Endothelial cell of umbilical vein (primary cell): Measurements from ENCODE around the gene NPHP3.

Source experiments
- EZH2 ChIP-seq: IDR thresholded peaks from 2 replicates; pipeline ENCODE4 v1.6.1; 2012; ENCODE audit warnings: borderline replicate concordance, low read depth, mild to moderate bottlenecking, moderate library complexity, low read length, inconsistent platforms; ENCODE audit not compliant: severe bottlenecking
- GATA2 ChIP-seq: IDR thresholded peaks from 2 replicates; pipeline ENCODE4 v1.7.0; 2011; ENCODE audit warnings: low read depth, mild to moderate bottlenecking, moderate library complexity, mixed read lengths, low read length; ENCODE audit not compliant: insufficient read length, insufficient read depth
- POLR2A ChIP-seq: IDR thresholded peaks from 2 replicates; pipeline ENCODE4 v1.6.1; 2012; ENCODE audit warnings: low read depth, mild to moderate bottlenecking, control low read depth, low read length
- POLR2AphosphoS5 ChIP-seq: IDR thresholded peaks from 2 replicates; pipeline ENCODE4 v1.6.1; 2012; ENCODE audit warnings: low read depth, mild to moderate bottlenecking, control low read depth, low read length, moderate library complexity; ENCODE audit not compliant: insufficient read depth
- TF ChIP-seq, protein P1 (sequence below), 2 donors: IDR thresholded peaks; 1 replicate in 1 of 2; 2 replicates in 1 of 2; pipeline ENCODE4 v1.5.1; 2011; ENCODE audit warnings: low read length in 2 of 2, mild to moderate bottlenecking in 2 of 2, moderate library complexity in 2 of 2, control low read depth in 1 of 2, inconsistent platforms in 1 of 2, low read depth in 1 of 2; ENCODE audit not compliant: insufficient read depth in 1 of 2; ENCODE audit errors: extremely low read depth in 1 of 2
- TF ChIP-seq, protein P2 (sequence below): IDR thresholded peaks from 2 replicates; pipeline ENCODE4 v1.6.1; 2011; ENCODE audit not compliant: insufficient read depth, insufficient read length

DNA sequence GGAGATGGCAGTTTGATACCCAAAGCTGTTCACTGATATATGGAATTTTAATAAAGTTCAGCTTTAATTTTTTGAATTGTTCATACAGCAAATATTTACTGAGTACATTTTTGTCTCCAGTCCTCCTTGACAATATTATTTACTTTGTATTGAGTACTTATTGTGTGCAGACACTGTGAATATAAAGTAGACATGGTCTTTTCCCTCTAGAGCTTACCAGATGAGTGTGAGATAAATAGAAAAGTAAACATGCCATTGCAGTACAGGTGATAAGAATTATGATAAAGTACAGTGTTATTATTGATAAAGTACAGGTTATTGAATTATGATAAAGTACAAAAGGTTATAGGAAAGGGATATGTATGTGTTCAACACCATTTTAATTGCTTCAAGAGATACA lies 60.0 kb downstream of the NPHP3 start:
- TF ChIP-seq, protein P1, sequence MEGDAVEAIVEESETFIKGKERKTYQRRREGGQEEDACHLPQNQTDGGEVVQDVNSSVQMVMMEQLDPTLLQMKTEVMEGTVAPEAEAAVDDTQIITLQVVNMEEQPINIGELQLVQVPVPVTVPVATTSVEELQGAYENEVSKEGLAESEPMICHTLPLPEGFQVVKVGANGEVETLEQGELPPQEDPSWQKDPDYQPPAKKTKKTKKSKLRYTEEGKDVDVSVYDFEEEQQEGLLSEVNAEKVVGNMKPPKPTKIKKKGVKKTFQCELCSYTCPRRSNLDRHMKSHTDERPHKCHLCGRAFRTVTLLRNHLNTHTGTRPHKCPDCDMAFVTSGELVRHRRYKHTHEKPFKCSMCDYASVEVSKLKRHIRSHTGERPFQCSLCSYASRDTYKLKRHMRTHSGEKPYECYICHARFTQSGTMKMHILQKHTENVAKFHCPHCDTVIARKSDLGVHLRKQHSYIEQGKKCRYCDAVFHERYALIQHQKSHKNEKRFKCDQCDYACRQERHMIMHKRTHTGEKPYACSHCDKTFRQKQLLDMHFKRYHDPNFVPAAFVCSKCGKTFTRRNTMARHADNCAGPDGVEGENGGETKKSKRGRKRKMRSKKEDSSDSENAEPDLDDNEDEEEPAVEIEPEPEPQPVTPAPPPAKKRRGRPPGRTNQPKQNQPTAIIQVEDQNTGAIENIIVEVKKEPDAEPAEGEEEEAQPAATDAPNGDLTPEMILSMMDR (IDR thresholded peaks at IDR 0.05; ENCODE audit: extremely low read depth in 1 of 2, insufficient read depth in 1 of 2, low read depth in 1 of 2, low read length in 2 of 2) = no peak
- TF ChIP-seq EZH2 = no peak
- no peak for TF ChIP-seq POLR2AphosphoS5
- TF ChIP-seq, protein P2, sequence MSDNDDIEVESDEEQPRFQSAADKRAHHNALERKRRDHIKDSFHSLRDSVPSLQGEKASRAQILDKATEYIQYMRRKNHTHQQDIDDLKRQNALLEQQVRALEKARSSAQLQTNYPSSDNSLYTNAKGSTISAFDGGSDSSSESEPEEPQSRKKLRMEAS = no peak
- no peak for TF ChIP-seq POLR2A
- no peak for TF ChIP-seq GATA2
